Measurements from ENCODE around the gene RSL1D1. TPM values are rescaled to one million over a fixed set of nuclear protein-coding genes. Genes with fewer than 3 reads are reported as not detected.

Gene RSL1D1
- 138 and 152 TPM in 2 replicates for total RNA-seq

DNA sequence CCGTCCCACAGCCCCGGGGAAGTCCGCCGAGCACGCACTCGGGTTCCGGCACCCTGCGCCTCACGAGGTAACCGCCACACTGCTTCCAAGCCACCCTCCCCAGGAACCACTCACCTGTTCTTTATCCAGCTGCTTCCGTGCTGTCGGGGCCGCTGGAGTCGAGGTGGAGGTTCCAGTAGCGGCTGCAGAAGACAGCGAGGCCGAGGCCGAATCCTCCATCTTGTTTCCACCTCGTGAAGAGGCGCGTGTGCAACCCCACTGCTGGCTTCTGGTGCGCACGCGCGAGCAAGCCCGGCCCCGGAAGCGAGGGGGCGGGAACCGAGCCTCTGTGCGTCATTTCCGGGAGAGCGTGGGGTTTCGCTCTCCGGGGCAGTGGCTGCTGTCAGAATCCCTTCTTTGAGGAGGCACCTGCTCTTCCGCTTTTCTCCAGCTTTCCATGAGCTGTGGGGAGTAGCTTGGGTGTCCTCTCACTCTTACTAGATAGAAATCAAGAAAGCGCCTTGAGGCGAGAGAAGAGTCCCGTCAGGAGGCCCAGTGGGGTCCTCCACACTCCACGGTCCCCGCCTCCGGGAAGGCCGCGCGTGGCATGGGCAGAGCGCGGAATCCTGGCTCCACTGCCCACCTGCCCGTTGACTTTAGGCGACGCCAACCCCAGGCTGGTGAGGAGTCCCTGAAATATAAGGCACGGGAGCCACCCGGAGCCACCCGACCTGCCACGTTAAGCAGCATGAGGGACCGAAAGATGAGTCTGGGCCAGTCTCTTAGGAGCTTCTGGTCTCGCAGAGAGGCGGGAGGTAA, at the start of gene RSL1D1:
Gene RSL1D1 (minus strand): TSS at position 249 of the 798 bp plus-strand sequence. CDS start 30 bp downstream, at position 219.

GRCh38 chr16:11797166-11797956, 54.0 kb downstream of the RSL1D1 start, which contains the start of gene ZC3H7A:
Gene ZC3H7A (minus strand): TSS chr16:11797258. CDS start chr16:11782354, 14,904 bp downstream.

Other genes with a start within 250 kb of the RSL1D1 start
- gene SNN, start 183.1 kb downstream of the RSL1D1 start, total RNA-seq: 15.3 and 18.0 TPM in 2 replicates
- 52.2 and 58.7 TPM in 2 replicates for gene TXNDC11, start 108.7 kb downstream of the RSL1D1 start, total RNA-seq
- 27.8 and 28.5 TPM in 2 replicates for gene ZC3H7A, start 54.3 kb downstream of the RSL1D1 start, total RNA-seq
- gene GSPT1, start 64.4 kb upstream of the RSL1D1 start, total RNA-seq: 100 and 102 TPM in 2 replicates
- gene NPIPB2, start 90.5 kb upstream of the RSL1D1 start, total RNA-seq: 0.30 and 0.60 TPM in 2 replicates
- gene TNFRSF17, start 113.7 kb upstream of the RSL1D1 start, total RNA-seq: not detected in 2 replicates
- gene SNX29, start 125.2 kb upstream of the RSL1D1 start, total RNA-seq: 8.9 and 9.1 TPM in 2 replicates

Data from mammary microvascular endothelial cell (primary cell).